Measurements from ENCODE around the gene MSRB3. TPM values are rescaled to one million over a fixed set of nuclear protein-coding genes. Genes with fewer than 3 reads are reported as not detected.

MSRB3 gene
- total RNA-seq, 1 donor = 75.9 TPM

Other genes starting within 250 kb of the MSRB3 start
- not detected for gene WIF1, start 157.4 kb upstream of the MSRB3 start, total RNA-seq
- gene LEMD3, start 109.1 kb upstream of the MSRB3 start, total RNA-seq = 49.3 TPM

Measured in hematopoietic multipotent progenitor cell (in vitro differentiated cells).